ENCODE measurements around the gene ARFGAP1. TPM values are rescaled to one million over a fixed set of nuclear protein-coding genes. Genes with fewer than 3 reads are reported as not detected.

Gene ARFGAP1
- total and polyA plus RNA-seq, 2 of the 8 experiments (the other 6 are each of a cell fraction or from before 2014, with no cell fraction given): 93.7 to 100 TPM

GRCh38 chr20:63253438-63254231 is 19.0 kb upstream of the ARFGAP1 start (continued):
- peak; percentile 72; the same call in 1 of the 2 replicates for TF ChIP-seq MAX (IDR thresholded peaks at IDR 0.05)
- TF ChIP-seq NANOG (IDR thresholded peaks at IDR 0.05; ENCODE audit: insufficient read depth, low read depth, low read length, poor library complexity, severe bottlenecking): no peak
- TF ChIP-seq SIN3A (conservative IDR thresholded peaks at IDR 0.05 in 1 of 2, IDR thresholded peaks at IDR 0.05 in 1 of 2; ENCODE audit: low read depth in 1 of 2, low read length in 2 of 2): no peak
- TF ChIP-seq RAD21 (IDR thresholded peaks at IDR 0.05 in 1 of 2, conservative IDR thresholded peaks at IDR 0.05 in 1 of 2; ENCODE audit: low read depth in 2 of 2, low read length in 2 of 2): no peak; a peak in 1 of 4 replicates
- TF ChIP-seq GTF2F1 (IDR thresholded peaks at IDR 0.05; ENCODE audit: borderline replicate concordance, low read depth, low read length): no peak
- TF ChIP-seq SP4 (IDR thresholded peaks at IDR 0.05; ENCODE audit: low read length): no peak
- peak; percentile 69 for TF ChIP-seq E2F6 (IDR thresholded peaks at IDR 0.05)
- TF ChIP-seq TAF1 (IDR thresholded peaks at IDR 0.05; ENCODE audit: low read depth, low read length): no peak
- TF ChIP-seq JUN (IDR thresholded peaks at IDR 0.05; ENCODE audit: low read depth, low read length): no peak
- TF ChIP-seq ATF2 (IDR thresholded peaks at IDR 0.05; ENCODE audit: low read length): no peak
- TF ChIP-seq RBBP5 (IDR thresholded peaks at IDR 0.05; ENCODE audit: borderline replicate concordance, low read depth, low read length): peak; percentile 13; the same call in 1 of the 2 replicates
- peak; percentile 45 for TF ChIP-seq KDM4A (IDR thresholded peaks at IDR 0.05; ENCODE audit: low read depth, low read length, severe bottlenecking)
- TF ChIP-seq SUZ12 (IDR thresholded peaks at IDR 0.05; ENCODE audit: low read length): peak; percentile 37; the same call in 1 of the 2 replicates
